GM21528 (cell line): ENCODE results near the gene SIGLEC7.

Source experiments
- ATAC-seq: cut with Tn5 transposase; IDR thresholded peaks from one replicate; pipeline ENCODE4 v1.9.1; 2021; ENCODE audit warnings: mild to moderate bottlenecking, moderate library complexity; ENCODE audit not compliant: unreplicated experiment, low FRiP score

SIGLEC7 gene

DNA sequence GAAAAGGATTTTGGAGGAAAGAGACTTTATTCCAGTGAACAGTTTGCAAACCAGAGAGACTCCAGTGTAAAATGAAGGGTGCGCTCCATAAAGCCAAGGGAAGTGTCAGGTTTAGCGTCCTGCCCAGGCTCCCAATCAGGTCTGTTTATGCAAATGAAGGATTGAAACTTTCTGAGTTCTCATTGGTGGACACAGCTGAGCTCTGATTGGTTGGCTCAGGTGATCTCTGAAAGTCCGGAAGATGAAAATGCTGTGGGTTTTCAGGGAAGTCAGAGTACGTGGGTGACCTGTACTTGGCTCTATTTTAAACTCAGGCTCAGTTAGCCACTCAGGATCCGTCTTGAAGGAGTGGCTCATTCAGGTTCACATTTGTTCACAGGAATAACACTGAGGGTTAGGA lies 54.1 kb downstream of the SIGLEC7 start:
- ATAC-seq, result no peak

DNA sequence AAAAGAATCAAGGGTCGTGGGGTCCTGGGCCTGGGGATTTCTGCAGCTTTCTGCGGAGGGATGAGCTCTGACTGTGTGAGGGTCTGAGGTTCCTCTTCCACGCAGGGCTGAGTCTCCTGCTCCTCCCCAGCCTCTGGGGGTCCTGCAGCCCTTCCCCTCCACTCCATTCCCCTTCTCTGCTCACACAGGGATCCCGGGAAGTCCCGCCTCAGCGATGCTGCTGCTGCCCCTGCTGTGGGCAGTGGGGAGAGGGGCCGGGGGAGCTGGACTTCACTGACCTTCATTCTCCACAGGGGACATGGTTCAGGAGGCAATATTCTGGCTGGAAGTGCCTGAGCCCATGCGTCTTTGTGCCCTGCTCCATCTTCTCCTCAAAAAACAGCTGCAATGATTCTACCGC lies 56.5 kb downstream of the SIGLEC7 start:
- no peak for ATAC-seq

DNA sequence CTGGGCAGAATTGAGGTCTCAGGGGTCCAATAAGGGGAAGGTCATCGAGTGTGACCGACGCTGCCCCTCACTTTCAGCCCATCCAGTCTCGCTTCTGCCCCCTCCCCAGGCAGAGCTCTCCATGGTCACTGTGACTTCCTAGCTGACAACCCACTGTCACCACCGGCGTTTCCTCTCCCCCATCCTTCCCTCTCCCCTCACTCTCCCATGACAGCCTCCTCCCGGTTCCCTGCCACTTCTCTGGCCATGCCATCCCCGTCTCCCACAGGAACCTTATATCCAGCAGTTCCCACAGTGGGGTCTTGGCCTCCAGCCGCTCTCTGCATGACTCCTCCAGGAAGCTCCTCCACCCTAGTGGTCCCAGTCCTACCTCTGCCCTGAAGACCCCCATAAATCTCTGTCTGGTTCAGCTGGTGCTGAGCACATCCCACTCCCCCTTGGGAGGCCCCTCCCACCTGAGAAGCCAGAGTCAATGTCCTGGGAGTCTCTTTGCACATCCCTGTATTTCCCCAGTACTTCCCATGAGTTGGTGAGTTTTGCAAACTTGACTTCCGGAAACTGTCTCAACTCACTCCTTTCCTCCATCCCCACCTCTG lies 58.1 kb downstream of the SIGLEC7 start:
- ATAC-seq, result no peak

DNA sequence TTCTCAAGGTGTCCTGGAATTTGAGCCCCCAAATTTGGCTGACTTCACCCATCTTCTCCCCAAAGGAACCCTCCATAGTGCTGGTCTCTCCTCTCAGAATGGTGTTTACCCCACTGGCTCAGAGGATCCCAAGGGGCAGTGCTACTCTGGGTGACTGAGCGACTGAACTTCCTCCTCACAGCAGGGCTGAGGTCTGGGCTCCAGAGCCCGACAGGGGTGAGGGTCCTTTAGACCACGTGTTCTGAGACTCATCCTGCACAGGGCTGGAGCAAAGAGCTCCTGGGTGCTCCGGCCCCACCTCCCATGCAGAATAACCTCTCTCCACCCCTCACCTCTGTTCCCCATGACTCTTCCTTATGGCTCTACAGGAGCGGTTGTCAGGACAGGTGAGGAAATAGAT lies 59.6 kb downstream of the SIGLEC7 start:
- no peak for ATAC-seq
